ELR (cell line): ENCODE data around the gene ASIC2.
A peak's percentile ranks its signal among the peaks of the same experiment; 100 is the strongest.

Source experiments
- DNase-seq: peaks from one replicate; pipeline ENCODE4 v3.0.0-alpha.2; 2015; ENCODE audit warnings: low read depth

Gene ASIC2

GRCh38 chr17:33057564-33057963, 235.5 kb downstream of the ASIC2 start:
- no peak for DNase-seq

GRCh38 chr17:33056399-33057146, 236.5 kb downstream of the ASIC2 start:
- no peak for DNase-seq

- no peak for DNase-seq
Observed at GRCh38 chr17:33055746-33056145, 237.3 kb downstream of the ASIC2 start.

- DNase-seq = no peak
Observed at GRCh38 chr17:33055171-33055611, 237.9 kb downstream of the ASIC2 start.

GRCh38 chr17:33054412-33054811, 238.7 kb downstream of the ASIC2 start:
- DNase-seq = no peak

GRCh38 chr17:33053676-33054075, 239.4 kb downstream of the ASIC2 start:
- DNase-seq = no peak

- DNase-seq = no peak
Observed at GRCh38 chr17:33052856-33053255, 240.2 kb downstream of the ASIC2 start.

GRCh38 chr17:33050611-33051140, 242.4 kb downstream of the ASIC2 start:
- DNase-seq = no peak

GRCh38 chr17:33049781-33050414, 243.2 kb downstream of the ASIC2 start:
- DNase-seq = peak; percentile 53

GRCh38 chr17:33046361-33047255, 246.5 kb downstream of the ASIC2 start:
- DNase-seq = no peak

GRCh38 chr17:33045216-33045615, 247.9 kb downstream of the ASIC2 start:
- DNase-seq = no peak

- DNase-seq = no peak
Observed at GRCh38 chr17:33044771-33045170, 248.3 kb downstream of the ASIC2 start.

GRCh38 chr17:33040461-33040860, 252.6 kb downstream of the ASIC2 start:
- no peak for DNase-seq

GRCh38 chr17:33039874-33040273, 253.2 kb downstream of the ASIC2 start:
- DNase-seq = peak; percentile 20

GRCh38 chr17:33038740-33039139, 254.4 kb downstream of the ASIC2 start:
- peak; percentile 15 for DNase-seq

GRCh38 chr17:33033176-33033575, 259.9 kb downstream of the ASIC2 start:
- DNase-seq = no peak

- DNase-seq = no peak
Observed at GRCh38 chr17:33028778-33029177, 264.3 kb downstream of the ASIC2 start.

GRCh38 chr17:33028061-33028460, 265.0 kb downstream of the ASIC2 start:
- DNase-seq = no peak

- DNase-seq = no peak
Observed at GRCh38 chr17:33024688-33025486, 268.2 kb downstream of the ASIC2 start.

- DNase-seq = no peak
Observed at GRCh38 chr17:33023790-33024189, 269.3 kb downstream of the ASIC2 start.

- no peak for DNase-seq
Observed at GRCh38 chr17:33021731-33022408, 271.2 kb downstream of the ASIC2 start.
